CD1c-positive myeloid dendritic cell (primary cell): ENCODE measurements around the gene BPTF.
"Not testable (repeated sequence)": the region's sequence is repeated elsewhere in the genome, so short reads cannot be mapped to it uniquely, and the experiment has no call there.

Source experiments
- DNase-seq: peaks from one replicate; pipeline ENCODE4 v3.0.0-alpha.2; 2016; ENCODE audit errors: extremely low spot score

Gene BPTF

GRCh38 chr17:68013385-68013784 lies 188.1 kb downstream of the BPTF start:
- DNase-seq, result no peak

- no peak for DNase-seq
These were observed 189.9 kb downstream of the BPTF start for GRCh38 chr17:68015081-68015723.

- no peak for DNase-seq
These were observed 191.5 kb downstream of the BPTF start for GRCh38 chr17:68016838-68017237.

GRCh38 chr17:68018493-68018892 lies 193.2 kb downstream of the BPTF start:
- not testable (repeated sequence) for DNase-seq

- no peak for DNase-seq
These were observed 194.0 kb downstream of the BPTF start for GRCh38 chr17:68019336-68019674.

GRCh38 chr17:68019675-68020408 lies 194.5 kb downstream of the BPTF start:
- DNase-seq, result peak; percentile 99

- DNase-seq, result no peak
These were observed 195.1 kb downstream of the BPTF start for GRCh38 chr17:68020409-68020756.

- not testable (repeated sequence) for DNase-seq
These were observed 195.5 kb downstream of the BPTF start for GRCh38 chr17:68020791-68021190.

GRCh38 chr17:68021963-68022362 lies 196.7 kb downstream of the BPTF start:
- DNase-seq, result no peak

GRCh38 chr17:68022547-68022946 lies 197.2 kb downstream of the BPTF start:
- not testable (repeated sequence) for DNase-seq

GRCh38 chr17:68029512-68030215 lies 204.4 kb downstream of the BPTF start:
- DNase-seq, result no peak
